ENCODE measurements around the gene PHTF1.

PHTF1 gene

DNA sequence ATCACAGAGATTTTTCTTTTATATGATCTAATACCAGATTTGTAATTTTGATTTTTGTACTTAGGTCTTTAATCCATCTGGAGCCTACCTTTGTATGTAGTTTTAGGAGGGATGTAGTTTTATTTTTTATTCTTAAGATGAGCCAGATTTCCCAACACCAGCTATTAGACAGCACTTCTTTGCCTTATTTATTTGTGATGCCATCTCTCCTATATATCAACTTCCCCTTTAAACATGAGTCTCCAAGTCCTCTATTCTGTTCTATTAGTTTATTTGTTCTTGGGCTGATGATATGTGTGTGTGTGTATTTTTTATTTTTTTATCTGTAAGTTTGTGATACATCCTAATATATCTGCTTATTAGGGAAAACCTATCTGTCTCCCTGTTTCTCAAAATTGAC, 94.2 kb downstream of the PHTF1 start:
- ATAC-seq, result no peak
- no peak for DNase-seq

DNA sequence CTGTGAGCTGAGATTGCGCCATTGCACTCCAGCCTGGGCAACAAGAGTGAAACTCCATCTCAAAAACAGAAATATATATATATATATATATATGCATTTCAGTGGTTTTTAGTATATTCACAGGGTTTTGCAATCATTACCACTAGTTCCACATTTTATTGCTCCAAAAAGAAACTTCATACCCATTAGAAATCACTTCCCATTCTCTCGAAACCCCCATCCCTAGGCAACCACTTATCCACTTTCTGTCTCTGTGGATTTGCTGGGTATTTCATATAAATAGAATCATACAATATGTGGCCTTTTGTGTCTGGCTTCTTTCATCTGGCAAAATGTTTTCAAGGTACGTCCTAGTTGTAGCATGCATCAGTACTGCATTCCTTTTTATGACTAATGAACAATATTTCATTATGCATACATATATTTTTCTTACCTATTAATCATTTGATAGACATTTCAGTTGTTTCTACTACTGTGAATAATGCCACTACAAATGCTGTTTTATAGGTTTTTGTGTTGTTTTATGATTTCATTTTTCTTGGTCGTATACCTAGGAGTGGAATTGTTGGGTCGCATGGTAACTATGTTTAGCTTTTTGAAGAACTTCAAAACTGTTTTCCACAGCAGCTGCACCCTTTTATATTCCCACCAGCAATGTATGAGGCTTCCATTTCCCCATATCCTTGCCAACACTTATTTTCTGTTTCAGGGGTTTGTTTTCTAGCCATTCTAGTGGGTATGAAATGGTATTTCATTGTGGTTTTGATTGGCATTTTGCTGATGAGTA, 95.9 kb downstream of the PHTF1 start:
- no peak for ATAC-seq
- DNase-seq, result no peak

DNA sequence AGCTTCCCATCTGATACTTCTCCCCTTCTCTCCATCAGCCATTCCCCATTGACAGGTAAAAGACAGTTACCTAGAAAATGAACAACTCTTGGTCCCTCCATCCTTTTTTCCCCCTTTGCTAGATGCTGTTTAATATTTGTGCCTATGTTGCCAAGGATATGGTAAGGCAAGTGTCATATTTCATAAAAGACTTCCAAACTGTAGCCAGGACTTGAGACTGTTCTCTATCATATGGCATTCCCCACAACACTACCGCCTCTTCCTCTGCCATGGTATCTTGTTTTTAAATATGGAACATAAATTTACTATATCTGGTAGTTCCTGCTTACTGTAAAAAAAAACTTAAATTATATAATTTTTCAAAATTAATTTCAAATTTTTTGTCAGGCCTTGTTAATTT, 97.2 kb downstream of the PHTF1 start:
- no peak for DNase-seq
- no peak for ATAC-seq

DNA sequence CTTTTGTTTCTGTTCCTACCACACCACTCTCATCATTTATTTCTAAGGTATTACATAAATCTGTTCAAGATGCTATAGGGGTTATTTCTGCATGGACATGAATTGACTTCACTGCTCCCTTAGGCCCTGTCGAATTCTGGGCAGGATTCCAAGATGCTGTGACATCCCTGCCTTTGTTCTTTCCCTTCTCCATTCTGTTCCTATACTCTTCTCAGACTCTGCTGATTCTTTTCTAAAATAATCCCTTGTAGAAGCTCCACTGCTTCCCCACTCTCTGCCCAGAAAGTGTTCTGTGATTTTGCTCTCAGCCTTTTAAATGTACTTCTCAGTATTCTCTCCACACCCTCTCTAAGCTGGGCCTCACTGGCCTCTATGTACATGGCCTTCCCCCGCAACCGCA, 99.2 kb downstream of the PHTF1 start:
- DNase-seq (no peak), ATAC-seq (no peak)

DNA sequence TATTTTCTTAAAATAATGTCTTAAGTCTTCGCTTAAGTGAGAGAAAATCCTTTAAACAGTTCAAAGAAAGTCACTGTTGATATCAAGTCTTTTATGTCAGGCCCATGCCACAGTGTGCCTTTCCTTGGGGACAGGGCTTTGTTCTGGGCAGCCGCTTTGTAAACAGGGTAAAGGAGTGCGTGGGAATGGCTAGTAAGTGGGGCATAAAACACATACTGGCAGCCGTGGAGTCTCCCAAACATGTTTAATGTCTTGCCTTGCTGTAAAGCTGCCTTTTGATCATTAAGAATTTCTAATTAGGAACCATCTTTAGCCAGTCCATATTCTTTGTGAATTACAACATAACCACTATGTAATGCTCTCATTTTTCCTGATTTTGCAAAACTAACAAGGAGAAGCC, 99.7 kb downstream of the PHTF1 start:
- DNase-seq (no peak), ATAC-seq (no peak)

DNA sequence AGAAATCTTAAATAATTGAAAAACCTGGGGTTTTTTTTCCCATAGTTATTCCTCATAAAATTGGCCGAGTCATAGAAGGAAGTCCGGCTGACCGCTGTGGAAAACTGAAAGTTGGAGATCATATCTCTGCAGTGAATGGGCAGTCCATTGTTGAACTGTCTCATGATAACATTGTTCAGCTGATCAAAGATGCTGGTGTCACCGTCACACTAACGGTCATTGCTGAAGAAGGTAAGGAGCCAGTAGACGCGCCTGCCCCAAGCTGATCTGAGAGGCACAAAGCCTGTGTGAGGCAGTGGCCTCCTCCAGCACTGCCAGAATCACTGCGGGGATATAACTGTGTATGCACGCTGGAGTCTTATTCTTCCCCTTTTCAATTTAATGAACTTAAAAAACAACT, 100.3 kb downstream of the PHTF1 start:
- ATAC-seq (no peak), DNase-seq (no peak)

DNA sequence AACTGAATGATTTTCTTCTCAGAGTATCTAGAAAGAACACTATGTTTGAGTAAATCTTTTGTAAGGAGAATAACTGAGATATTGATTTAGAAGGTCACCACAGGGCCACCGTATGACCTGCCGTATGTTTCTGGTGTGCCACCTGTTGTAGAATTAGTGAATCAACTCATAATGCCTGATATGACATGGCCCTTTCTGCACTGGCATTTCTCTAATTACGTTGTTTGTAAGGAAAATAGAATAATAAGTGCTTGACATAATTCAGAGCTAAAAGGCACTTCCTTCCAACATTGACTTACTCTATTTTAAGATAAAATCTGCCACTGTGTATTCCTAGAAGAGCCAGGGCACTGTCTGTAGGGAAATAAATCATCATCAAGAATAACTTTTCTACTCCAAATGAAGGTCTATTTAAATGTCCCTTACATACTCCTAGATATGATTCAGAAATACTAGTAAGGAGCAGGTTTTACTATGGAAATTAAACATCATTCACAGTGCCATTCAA, 101.7 kb downstream of the PHTF1 start:
- ATAC-seq, result no peak
- no peak for DNase-seq

DNA sequence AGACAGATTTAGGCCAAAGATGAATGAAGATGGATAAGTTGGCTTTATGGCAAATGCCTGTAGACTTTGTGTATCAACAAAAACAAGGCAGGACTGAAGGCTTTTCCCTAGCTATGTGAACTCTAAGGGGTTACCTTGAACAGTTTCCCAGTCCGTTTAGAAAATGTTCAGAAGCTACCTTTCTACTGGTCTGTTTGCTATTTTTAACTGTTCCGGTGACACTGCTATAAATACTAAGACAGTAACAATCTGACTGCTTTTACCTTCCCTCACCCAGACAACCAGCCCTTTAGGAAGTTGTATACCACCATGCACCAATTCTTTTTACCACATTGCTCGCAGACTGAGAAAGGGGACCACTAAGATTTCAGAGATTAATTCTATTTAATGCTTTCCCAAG, 102.2 kb downstream of the PHTF1 start:
- DNase-seq (no peak), ATAC-seq (no peak)

DNA sequence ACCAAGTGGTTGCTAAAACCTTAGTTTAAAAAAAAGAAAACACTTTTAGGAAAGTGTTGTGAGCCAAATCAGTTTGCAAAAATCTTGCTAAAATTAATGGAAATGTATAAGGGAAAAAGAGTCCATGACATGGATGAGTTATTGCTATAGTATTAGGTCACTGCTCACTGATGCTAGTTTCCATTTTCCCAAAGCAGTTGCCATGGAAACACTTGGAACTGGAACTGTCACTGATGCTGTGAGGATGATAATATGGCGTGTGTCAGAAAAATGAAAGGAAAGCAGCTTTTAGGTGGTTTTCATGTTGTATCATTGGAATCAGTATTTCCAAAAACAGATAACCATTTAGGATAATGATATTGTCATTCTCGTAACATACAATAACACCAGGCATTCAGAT, 104.4 kb downstream of the PHTF1 start:
- DNase-seq (no peak), ATAC-seq (no peak)

DNA sequence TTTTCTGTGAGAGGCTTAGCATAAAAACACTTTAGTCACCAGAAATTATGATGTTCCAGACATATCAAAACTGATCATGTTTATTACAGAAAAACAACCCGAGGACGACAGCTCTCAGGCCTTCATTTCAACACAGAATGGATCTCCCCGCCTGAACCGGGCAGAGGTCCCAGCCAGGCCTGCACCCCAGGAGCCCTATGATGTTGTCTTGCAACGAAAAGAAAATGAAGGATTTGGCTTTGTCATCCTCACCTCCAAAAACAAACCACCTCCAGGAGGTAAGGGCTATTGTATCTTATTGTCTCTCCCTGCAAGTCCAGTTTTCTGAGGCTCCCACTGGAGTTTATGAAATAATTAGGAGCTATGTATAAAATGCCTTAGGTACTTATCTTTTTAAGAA, 105.5 kb downstream of the PHTF1 start:
- DNase-seq, result no peak
- ATAC-seq, result no peak

DNA sequence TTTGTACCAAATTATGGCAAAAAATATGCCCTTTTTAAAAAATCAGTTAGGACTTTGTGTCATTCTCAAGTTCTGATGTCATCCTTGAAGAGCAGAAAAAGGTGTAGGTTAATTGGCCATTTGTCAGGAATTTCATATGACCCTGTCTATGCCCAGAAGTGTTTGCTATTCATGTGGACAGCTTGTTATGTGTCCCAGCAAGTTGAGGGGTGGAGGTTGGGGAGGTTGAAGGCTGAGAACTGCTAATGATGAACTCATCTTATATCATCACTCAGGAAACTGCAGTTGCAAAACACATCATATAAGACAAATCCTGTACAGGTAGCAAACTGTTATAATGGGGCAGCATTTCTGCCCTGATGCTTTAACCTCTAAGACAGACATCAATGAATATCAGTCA, 106.5 kb downstream of the PHTF1 start:
- ATAC-seq, result no peak
- DNase-seq, result no peak

DNA sequence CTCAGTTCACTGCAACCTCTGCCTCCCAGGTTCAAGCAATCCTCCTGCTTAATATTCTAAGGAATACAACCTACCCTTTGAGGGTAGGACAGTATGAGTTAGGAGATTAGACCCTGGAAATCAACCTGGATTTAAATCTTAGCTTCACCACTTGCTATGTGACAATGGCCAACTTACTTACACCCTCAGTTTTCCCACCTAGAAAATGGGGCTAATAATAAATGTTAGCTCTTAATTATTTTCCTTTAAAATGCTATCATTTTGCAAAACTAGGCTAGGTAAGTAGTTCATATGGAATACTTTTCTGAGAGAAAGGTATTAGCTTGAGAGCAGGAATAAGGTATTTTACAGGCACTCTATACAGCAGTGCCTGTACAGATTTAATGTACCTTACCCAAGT, 110.8 kb downstream of the PHTF1 start:
- no peak for ATAC-seq
- no peak for DNase-seq

DNA sequence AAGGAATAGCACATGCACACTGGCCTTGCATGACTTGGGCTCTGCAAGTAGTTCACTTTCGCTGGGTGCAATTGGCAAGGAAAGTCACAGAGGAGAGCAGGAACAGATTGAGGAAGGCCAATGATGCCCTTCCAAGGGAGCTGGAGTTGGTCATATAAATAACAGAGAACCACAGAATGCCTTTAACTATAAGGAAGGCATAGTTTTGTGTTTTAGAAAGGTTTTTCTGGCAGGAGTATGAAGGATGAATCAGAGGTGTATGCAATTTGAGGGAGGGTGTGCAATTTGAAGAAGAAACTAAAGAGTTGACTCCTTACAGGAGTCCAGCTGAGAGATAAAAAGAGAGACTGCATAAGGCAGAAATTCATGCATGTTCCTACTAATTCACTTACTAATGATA, 112.1 kb downstream of the PHTF1 start:
- ATAC-seq (no peak), DNase-seq (no peak)

Measured in stimulated activated naive CD8-positive, alpha-beta T cell treated with anti-CD3 and anti-CD28 coated beads, Interleukin-15, Interleukin-2, amounts not matched to agents 100 U/mL and 50 U/mL, for 24 hours (primary cell).